ENCODE measurements around the gene NELL1. TPM values are rescaled to one million over a fixed set of nuclear protein-coding genes. Genes with fewer than 3 reads are reported as not detected.

Gene NELL1
- total RNA-seq, 1 experiment from 2014 or later: 0.22 TPM

GRCh38 chr11:21007297-21007696 is 337.9 kb downstream of the NELL1 start:
- H3K27me3 Mint-ChIP-seq (ENCODE audit: low read depth): no peaks in the 10 kb centered on the region
- H3K23ac ChIP-seq (ENCODE audit: insufficient read length, low read depth, low read length): no peak overlapping the region
- H3K14ac ChIP-seq (ENCODE audit: insufficient read depth, low read length): no peak overlapping the region
- no peaks in the 10 kb centered on the region for H3K79me2 ChIP-seq (ENCODE audit: insufficient read depth, low read length)
- H3K23me2 ChIP-seq (ENCODE audit: insufficient read length, low read depth, low read length, poor library complexity, severe bottlenecking): no peaks in the 10 kb centered on the region
- H3K79me1 ChIP-seq (ENCODE audit: insufficient read depth, low read depth, low read length, poor library complexity, severe bottlenecking): no peaks in the 10 kb centered on the region
- no peak for TF ChIP-seq CTCF (conservative IDR thresholded peaks at IDR 0.05)
- no peak overlapping the region for H4K91ac ChIP-seq (ENCODE audit: insufficient read length, low read depth, low read length)
- H2AK5ac ChIP-seq (ENCODE audit: insufficient read length, low read length): no peak overlapping the region
- H3K9me3 Mint-ChIP-seq: peaks cover 0 to 1% of the 10 kb centered on the region in 2 experiments; a peak in 1 of 5 replicates
- no peaks in the 10 kb centered on the region for H4K20me1 ChIP-seq (ENCODE audit: control insufficient read depth, insufficient read depth, insufficient read length)
- H3K56ac ChIP-seq (ENCODE audit: insufficient read length, low read depth, low read length): no peak overlapping the region
- H3K4me1 ChIP-seq (ENCODE audit: insufficient read depth, low read length): no peaks in the 10 kb centered on the region
- no peaks in the 10 kb centered on the region for H3K9me3 ChIP-seq (ENCODE audit: control insufficient read depth, low read depth, low read length)
- H2BK20ac ChIP-seq (ENCODE audit: low read depth, low read length, poor library complexity, severe bottlenecking): no peak overlapping the region
- H2BK5ac ChIP-seq (ENCODE audit: insufficient read length, low read length): no peak overlapping the region
- WGBS (ENCODE audit: extremely low coverage, insufficient read length, low lambda C conversion rate): no CpG with 5 or more reads among the region's 3 CpGs
- H3T11ph ChIP-seq (ENCODE audit: low read length): no peak overlapping the region
- no peak overlapping the region for H3K18ac ChIP-seq (ENCODE audit: insufficient read length, low read depth, low read length)
- no peak overlapping the region for H2BK12ac ChIP-seq (ENCODE audit: insufficient read length, low read depth, low read length)
- peak; percentile 31 for DNase-seq
- no peaks in the 10 kb centered on the region for H3K27me3 ChIP-seq (ENCODE audit: insufficient read depth, low read length)
- no peak overlapping the region for H3K27ac Mint-ChIP-seq
- no peak overlapping the region for H3K4me3 Mint-ChIP-seq
- H3K27ac ChIP-seq (ENCODE audit: insufficient read length, low read depth, low read length): no peak overlapping the region
- no peak overlapping the region for H2BK15ac ChIP-seq (ENCODE audit: low read depth, low read length)
- H3K36me3 Mint-ChIP-seq (ENCODE audit: insufficient read depth in 1 of 3, low read depth in 3 of 3): peaks cover 0 to 2% (median 0%) of the 10 kb centered on the region in 3 experiments; a peak in 1 of 7 replicates
- H4K8ac ChIP-seq (replicated peaks; ENCODE audit: insufficient read length, low read depth, low read length): no peak overlapping the region
- no peak overlapping the region for H3K4me2 ChIP-seq (ENCODE audit: insufficient read depth, insufficient read length, low read length)
- H3K4me1 Mint-ChIP-seq: peaks cover 22 to 23% of the 10 kb centered on the region in 2 experiments
- H4K5ac ChIP-seq (ENCODE audit: insufficient read length, low read depth, low read length): no peak overlapping the region
- no peak overlapping the region for H3K4ac ChIP-seq (ENCODE audit: low read depth, low read length)
- H2BK120ac ChIP-seq (ENCODE audit: low read depth, low read length, poor library complexity, severe bottlenecking): no peak overlapping the region
- H2AFZ ChIP-seq (ENCODE audit: low read length): no peak overlapping the region
- H3K9ac ChIP-seq (ENCODE audit: extremely low read depth, insufficient read length, low read length): no peak overlapping the region

All from H9 (cell line).